ENCODE measurements around the gene APOB. TPM values are rescaled to one million over a fixed set of nuclear protein-coding genes. Genes with fewer than 3 reads are reported as not detected.
A peak's percentile ranks its signal among the peaks of the same experiment; 100 is the strongest.

APOB gene
- total and polyA plus RNA-seq, 2 of the 13 experiments (the other 11 are each of a cell fraction or from before 2014, with no cell fraction given): 1,569 to 2,515 TPM

GRCh38 chr2:21043744-21044532 is at the start of gene APOB (continued):
- 0 out of 2 replicates have a peak, but pooled peaks have one; percentile 68 for TF ChIP-seq KIAA2018 (CRISPR knock-in tag; IDR thresholded peaks at IDR 0.05; ENCODE audit: borderline replicate concordance)
- TF ChIP-seq HOXA9 (CRISPR knock-in tag; IDR thresholded peaks at IDR 0.05; ENCODE audit: borderline replicate concordance): peak; percentile 90; the same call in 1 of the 2 replicates
- TF ChIP-seq RERE (CRISPR knock-in tag; IDR thresholded peaks at IDR 0.05; ENCODE audit: low read depth): peak; percentile 88
- peak; percentile 96 for TF ChIP-seq ZSCAN9 (CRISPR knock-in tag; IDR thresholded peaks at IDR 0.05; ENCODE audit: borderline replicate concordance)
- peak; percentile 85 for TF ChIP-seq ZNF281 (CRISPR knock-in tag; IDR thresholded peaks at IDR 0.05; ENCODE audit: borderline replicate concordance)
- no peak for TF ChIP-seq NR3C1 (CRISPR knock-in tag; IDR thresholded peaks at IDR 0.05)
- TF ChIP-seq ZBTB21 (CRISPR knock-in tag; IDR thresholded peaks at IDR 0.05): no peak
- TF ChIP-seq ZBTB43 (CRISPR knock-in tag; conservative IDR thresholded peaks at IDR 0.05): peak; percentile 93

All from HepG2 (cell line).